PC-3 (cell line): ENCODE data around the gene FAM13A.

ENCODE experiments used
- EZH2 ChIP-seq: fragments of 300-600 bp; sonication (generic); IDR thresholded peaks from one replicate; pipeline ENCODE4 v1.6.1; 2017; ENCODE audit warnings: antibody characterized with exemption, mild to moderate bottlenecking, low read length; ENCODE audit not compliant: unreplicated experiment
- EZH2phosphoT487 ChIP-seq: fragments of 300-600 bp; sonication (generic); IDR thresholded peaks from 2 replicates; pipeline ENCODE4 v1.6.1; 2018; ENCODE audit warnings: mild to moderate bottlenecking, antibody characterized with exemption, low read length, borderline replicate concordance
- TF ChIP-seq, protein P1 (sequence below): fragments of 300-600 bp; sonication (generic); conservative IDR thresholded peaks from 2 replicates; pipeline ENCODE4 v1.5.1; 2017; ENCODE audit warnings: antibody characterized with exemption, low read depth, mild to moderate bottlenecking, low read length

DNA sequence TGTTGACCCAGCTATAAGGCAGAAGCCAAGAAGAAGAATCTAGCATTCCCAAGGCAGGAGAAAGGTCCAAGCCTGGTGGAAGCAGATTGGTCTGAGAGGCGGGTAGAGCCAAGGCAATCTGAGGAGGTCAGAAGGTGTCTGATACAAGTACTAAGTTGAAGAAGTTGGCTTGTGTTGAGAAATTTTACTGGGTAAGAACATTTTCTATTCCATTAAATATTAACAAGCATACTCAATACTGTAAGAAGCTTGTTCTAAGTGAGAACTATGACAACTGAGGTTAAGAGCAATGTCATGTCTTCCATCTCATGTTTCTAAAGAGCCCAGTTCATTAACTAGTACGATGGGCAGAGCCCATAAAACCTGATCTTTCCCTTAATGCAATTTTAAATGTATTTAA, 75.0 kb downstream of the FAM13A start:
- TF ChIP-seq, protein P1, sequence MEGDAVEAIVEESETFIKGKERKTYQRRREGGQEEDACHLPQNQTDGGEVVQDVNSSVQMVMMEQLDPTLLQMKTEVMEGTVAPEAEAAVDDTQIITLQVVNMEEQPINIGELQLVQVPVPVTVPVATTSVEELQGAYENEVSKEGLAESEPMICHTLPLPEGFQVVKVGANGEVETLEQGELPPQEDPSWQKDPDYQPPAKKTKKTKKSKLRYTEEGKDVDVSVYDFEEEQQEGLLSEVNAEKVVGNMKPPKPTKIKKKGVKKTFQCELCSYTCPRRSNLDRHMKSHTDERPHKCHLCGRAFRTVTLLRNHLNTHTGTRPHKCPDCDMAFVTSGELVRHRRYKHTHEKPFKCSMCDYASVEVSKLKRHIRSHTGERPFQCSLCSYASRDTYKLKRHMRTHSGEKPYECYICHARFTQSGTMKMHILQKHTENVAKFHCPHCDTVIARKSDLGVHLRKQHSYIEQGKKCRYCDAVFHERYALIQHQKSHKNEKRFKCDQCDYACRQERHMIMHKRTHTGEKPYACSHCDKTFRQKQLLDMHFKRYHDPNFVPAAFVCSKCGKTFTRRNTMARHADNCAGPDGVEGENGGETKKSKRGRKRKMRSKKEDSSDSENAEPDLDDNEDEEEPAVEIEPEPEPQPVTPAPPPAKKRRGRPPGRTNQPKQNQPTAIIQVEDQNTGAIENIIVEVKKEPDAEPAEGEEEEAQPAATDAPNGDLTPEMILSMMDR = no peak
- TF ChIP-seq EZH2phosphoT487 = no peak
- no peak for TF ChIP-seq EZH2
